ENCODE measurements around the gene EXOC3L4. TPM values are rescaled to one million over a fixed set of nuclear protein-coding genes. Genes with fewer than 3 reads are reported as not detected.

The EXOC3L4 gene
- total RNA-seq, 1 donor from 2014 or later: not detected

GRCh38 chr14:103087343-103087835, 7.1 kb upstream of the EXOC3L4 start:
- Histone ChIP-seq H3K4me3 (no peak overlapping the region), H3K27me3 (no peaks in the 10 kb centered on the region), H3K4me1 (peaks cover 0 to 3% of the 10 kb centered on the region in 2 donors), H3K27ac (no peak overlapping the region), H3K36me3 (no peaks in the 10 kb centered on the region), H3K9me3 (no peaks in the 10 kb centered on the region)
- no peak for TF ChIP-seq CTCF (IDR thresholded peaks at IDR 0.05)
- intact Hi-C loops (cut with DNase I): no loop called here
- no peak for DNase-seq (ENCODE audit: low spot score in 2 of 2)

GRCh38 chr14:103088921-103089320, 5.6 kb upstream of the EXOC3L4 start:
- Histone ChIP-seq H3K36me3 (no peaks in the 10 kb centered on the region), H3K27me3 (no peaks in the 10 kb centered on the region), H3K4me3 (no peak overlapping the region), H3K4me1 (peaks cover 0 to 3% of the 10 kb centered on the region in 2 donors), H3K27ac (no peak overlapping the region), H3K9me3 (no peaks in the 10 kb centered on the region)
- intact Hi-C loops (cut with DNase I): no loop called here
- no peak for TF ChIP-seq CTCF (IDR thresholded peaks at IDR 0.05)
- no peak for DNase-seq (ENCODE audit: low spot score in 2 of 2)

- no peak for DNase-seq (ENCODE audit: low spot score in 2 of 2)
- Histone ChIP-seq H3K27ac (no peak overlapping the region), H3K27me3 (no peaks in the 10 kb centered on the region), H3K4me3 (no peak overlapping the region), H3K9me3 (no peaks in the 10 kb centered on the region), H3K36me3 (no peaks in the 10 kb centered on the region), H3K4me1 (peaks cover 0 to 3% of the 10 kb centered on the region in 2 donors)
- TF ChIP-seq CTCF (IDR thresholded peaks at IDR 0.05): no peak
- intact Hi-C loops (cut with DNase I): no loop called here
Observed at GRCh38 chr14:103089386-103090335, 4.9 kb upstream of the EXOC3L4 start.

GRCh38 chr14:103090481-103091020, 4.0 kb upstream of the EXOC3L4 start:
- H3K4me3 ChIP-seq: peak overlapping the region in 1 of 2 donors; percentile 63

More at GRCh38 chr14:103090481-103091020, 4.0 kb upstream of the EXOC3L4 start:
- TF ChIP-seq CTCF (IDR thresholded peaks at IDR 0.05): no peak
- DNase-seq (ENCODE audit: low spot score in 2 of 2): no peak
- intact Hi-C loops (cut with DNase I): no loop called here
- Histone ChIP-seq H3K4me1 (peaks cover 0 to 3% of the 10 kb centered on the region in 2 donors), H3K9me3 (no peaks in the 10 kb centered on the region), H3K27ac (no peak overlapping the region), H3K36me3 (no peaks in the 10 kb centered on the region), H3K27me3 (no peaks in the 10 kb centered on the region)

Measured in ascending aorta (tissue), 2 donors.